MM.1S (cell line): Measurements from ENCODE around the gene LMX1B.

Experiments used
- DNase-seq: peaks from one replicate; pipeline ENCODE4 v3.0.0-alpha.2; 2015
- H2AFZ ChIP-seq: fragments of 300-600 bp; sonication (generic); 2 replicates; pipeline ENCODE4 v1.6.0; 2016; ENCODE audit warnings: antibody characterized with exemption, low read length
- H3F3A ChIP-seq: fragments of 300-600 bp; sonication (generic); 2 replicates; pipeline ENCODE4 v1.6.1; 2016; ENCODE audit warnings: mild to moderate bottlenecking, antibody characterized with exemption, low read length, moderate library complexity, mixed read lengths; ENCODE audit not compliant: insufficient read depth
- H3K27ac ChIP-seq: fragments of 300-600 bp; sonication (generic); 2 replicates; pipeline ENCODE4 v1.5.1; 2016; ENCODE audit warnings: mild to moderate bottlenecking, low read length
- H3K27me3 ChIP-seq: fragments of 300-600 bp; sonication (generic); replicated peaks from 2 replicates; pipeline ENCODE4 v1.6.0; 2016; ENCODE audit warnings: low read length; ENCODE audit not compliant: insufficient read depth
- H3K36me3 ChIP-seq: fragments of 300-600 bp; sonication (generic); replicated peaks from 2 replicates; pipeline ENCODE4 v1.6.1; 2016; ENCODE audit warnings: mild to moderate bottlenecking, low read length, mixed read lengths; ENCODE audit not compliant: insufficient read depth
- H3K4me1 ChIP-seq: fragments of 300-600 bp; sonication (generic); 2 replicates; pipeline ENCODE4 v1.6.1; 2016; ENCODE audit warnings: low read length, mixed read lengths
- H3K4me2 ChIP-seq: fragments of 300-600 bp; sonication (generic); 2 replicates; pipeline ENCODE4 v1.6.0; 2016; ENCODE audit warnings: low read depth, low read length
- H3K4me3 ChIP-seq: fragments of 300-600 bp; sonication (generic); 2 replicates; pipeline ENCODE4 v1.5.1; 2016; ENCODE audit warnings: low read length, mixed read lengths
- H3K79me2 ChIP-seq: fragments of 300-600 bp; sonication (generic); 2 replicates; pipeline ENCODE4 v1.6.1; 2016; ENCODE audit warnings: mixed run types, low read length, mixed read lengths
- H3K9ac ChIP-seq: fragments of 300-600 bp; sonication (generic); 2 replicates; pipeline ENCODE4 v1.6.1; 2016; ENCODE audit warnings: low read length, mixed read lengths
- H3K9me2 ChIP-seq: fragments of 300-600 bp; sonication (generic); replicated peaks from 2 replicates; pipeline ENCODE4 v1.6.1; 2016; ENCODE audit warnings: mild to moderate bottlenecking, low read length, mixed read lengths; ENCODE audit not compliant: insufficient read depth
- H3K9me3 ChIP-seq: fragments of 300-600 bp; sonication (generic); replicated peaks from 2 replicates; pipeline ENCODE4 v1.6.1; 2016; ENCODE audit warnings: mild to moderate bottlenecking, low read length, mixed read lengths; ENCODE audit not compliant: insufficient read depth
- H4K20me1 ChIP-seq: fragments of 300-600 bp; sonication (generic); 2 replicates; pipeline ENCODE4 v1.6.1; 2016; ENCODE audit warnings: mild to moderate bottlenecking, low read length, moderate library complexity, mixed read lengths; ENCODE audit not compliant: insufficient read depth
- EZH2 ChIP-seq: fragments of 300-600 bp; sonication (generic); optimal IDR thresholded peaks from 2 replicates; pipeline ENCODE3; 2017; ENCODE audit warnings: low read depth, mild to moderate bottlenecking, antibody characterized with exemption, low read length, mixed read lengths
- EZH2phosphoT487 ChIP-seq: fragments of 300-600 bp; sonication (generic); IDR thresholded peaks from 2 replicates; pipeline ENCODE4 v1.6.1; 2018; ENCODE audit warnings: antibody characterized with exemption, low read length
- TF ChIP-seq, protein P1 (sequence below): fragments of 300-600 bp; sonication (generic); IDR thresholded peaks from 2 replicates; pipeline ENCODE4 v1.5.1; 2016; ENCODE audit warnings: antibody characterized with exemption, low read length, mixed read lengths

The LMX1B gene

DNA sequence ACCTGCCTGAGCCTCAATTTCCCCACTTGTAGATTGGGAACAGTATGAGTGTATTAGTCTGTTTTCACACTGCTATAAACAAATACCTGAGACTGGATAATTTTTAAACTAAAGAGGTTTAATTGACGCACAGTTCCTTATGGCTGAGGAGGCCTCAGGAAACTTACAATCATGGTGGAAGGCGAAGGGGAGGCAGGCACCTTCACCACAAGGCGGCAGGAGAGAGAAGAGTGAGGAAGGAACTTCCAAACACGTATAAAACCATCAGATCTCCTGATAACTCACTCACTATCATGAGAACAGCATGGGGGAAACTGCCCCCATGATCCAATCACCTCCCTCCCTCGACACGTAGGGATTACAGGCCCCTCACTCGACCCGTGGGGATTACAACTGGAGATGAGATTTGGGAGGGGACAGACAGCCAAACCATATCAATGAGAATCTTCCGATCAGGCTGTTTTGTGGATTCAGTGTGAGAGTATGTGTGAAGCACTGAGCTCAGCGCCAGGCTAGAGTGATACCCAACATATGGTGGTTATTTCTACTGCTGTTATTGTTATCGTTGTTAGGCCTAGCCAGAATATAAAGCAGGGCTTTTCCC, 14.6 kb upstream of the LMX1B start:
- H3K27ac ChIP-seq, result no peak overlapping the region
- TF ChIP-seq, protein P1, sequence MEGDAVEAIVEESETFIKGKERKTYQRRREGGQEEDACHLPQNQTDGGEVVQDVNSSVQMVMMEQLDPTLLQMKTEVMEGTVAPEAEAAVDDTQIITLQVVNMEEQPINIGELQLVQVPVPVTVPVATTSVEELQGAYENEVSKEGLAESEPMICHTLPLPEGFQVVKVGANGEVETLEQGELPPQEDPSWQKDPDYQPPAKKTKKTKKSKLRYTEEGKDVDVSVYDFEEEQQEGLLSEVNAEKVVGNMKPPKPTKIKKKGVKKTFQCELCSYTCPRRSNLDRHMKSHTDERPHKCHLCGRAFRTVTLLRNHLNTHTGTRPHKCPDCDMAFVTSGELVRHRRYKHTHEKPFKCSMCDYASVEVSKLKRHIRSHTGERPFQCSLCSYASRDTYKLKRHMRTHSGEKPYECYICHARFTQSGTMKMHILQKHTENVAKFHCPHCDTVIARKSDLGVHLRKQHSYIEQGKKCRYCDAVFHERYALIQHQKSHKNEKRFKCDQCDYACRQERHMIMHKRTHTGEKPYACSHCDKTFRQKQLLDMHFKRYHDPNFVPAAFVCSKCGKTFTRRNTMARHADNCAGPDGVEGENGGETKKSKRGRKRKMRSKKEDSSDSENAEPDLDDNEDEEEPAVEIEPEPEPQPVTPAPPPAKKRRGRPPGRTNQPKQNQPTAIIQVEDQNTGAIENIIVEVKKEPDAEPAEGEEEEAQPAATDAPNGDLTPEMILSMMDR, result 0 out of 2 replicates have a peak, but pooled peaks have one; percentile 22
- TF ChIP-seq EZH2phosphoT487, result no peak
- H3K4me3 ChIP-seq, result no peak overlapping the region
- H3K4me1 ChIP-seq, result no peaks in the 10 kb centered on the region
- no peaks in the 10 kb centered on the region for H3F3A ChIP-seq
- H3K27me3 ChIP-seq, result peaks cover 9% of the 10 kb centered on the region; the same call in 1 of the 2 replicates
- H3K9me2 ChIP-seq, result no peaks in the 10 kb centered on the region
- H4K20me1 ChIP-seq, result no peaks in the 10 kb centered on the region
- no peaks in the 10 kb centered on the region for H3K9me3 ChIP-seq
- no peaks in the 10 kb centered on the region for H3K79me2 ChIP-seq
- H3K36me3 ChIP-seq, result no peaks in the 10 kb centered on the region
- DNase-seq, result no peak
- H2AFZ ChIP-seq, result no peak overlapping the region
- no peak overlapping the region for H3K9ac ChIP-seq
- H3K4me2 ChIP-seq, result no peak overlapping the region

DNA sequence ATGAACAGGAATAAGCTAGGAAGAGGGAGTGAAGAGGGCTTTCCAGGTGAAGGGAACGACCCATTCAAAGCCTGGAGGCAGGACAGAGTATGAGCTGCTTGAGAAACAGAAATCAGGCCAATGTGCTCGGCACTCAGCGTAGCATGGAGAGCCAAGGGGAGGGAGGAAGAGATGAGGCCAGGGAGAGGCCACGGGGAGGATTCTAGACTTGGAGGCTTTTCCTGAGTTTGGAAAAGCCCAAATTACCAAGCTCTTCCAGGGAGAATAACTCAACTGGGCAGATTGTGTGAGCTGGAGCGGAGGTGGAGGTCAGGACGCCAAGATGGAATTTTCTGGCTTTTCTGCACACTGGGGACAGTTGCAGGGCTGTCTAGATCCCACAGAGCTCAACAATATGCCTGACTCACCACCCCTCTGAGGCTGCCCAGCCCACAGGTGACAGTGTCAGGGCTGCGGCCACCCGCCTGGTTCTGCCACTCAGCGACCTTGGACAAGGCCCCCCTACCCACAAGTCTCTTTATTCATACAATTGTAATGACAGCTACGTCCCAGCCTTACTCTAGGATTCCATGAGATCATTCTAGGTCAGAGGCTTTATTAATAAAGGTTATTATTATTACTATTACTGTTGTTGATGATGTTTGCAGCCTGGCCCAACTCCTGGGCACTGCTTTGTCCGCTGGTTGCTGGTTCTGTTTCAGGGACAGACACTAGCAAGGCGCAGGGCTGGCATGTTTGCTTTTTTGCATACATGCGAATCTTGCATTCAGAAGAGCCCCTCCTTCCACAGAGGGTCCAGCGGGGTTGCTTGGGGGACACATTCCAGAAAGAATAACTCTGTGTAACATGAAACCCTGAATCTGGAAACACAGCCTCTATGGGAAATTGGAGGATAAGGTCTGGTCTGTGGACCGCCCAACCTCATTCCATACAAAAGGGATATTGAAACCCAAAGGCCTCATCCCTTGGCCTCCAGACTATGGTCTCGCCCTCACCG, 9.4 kb upstream of the LMX1B start:
- no peak overlapping the region for H3K9ac ChIP-seq
- H3K36me3 ChIP-seq, result no peaks in the 10 kb centered on the region
- TF ChIP-seq, protein P1, result no peak
- TF ChIP-seq EZH2phosphoT487 (no peak), EZH2 (no peak)
- H3K27me3 ChIP-seq, result peaks cover 10% of the 10 kb centered on the region
- no peaks in the 10 kb centered on the region for H3F3A ChIP-seq
- H4K20me1 ChIP-seq, result no peaks in the 10 kb centered on the region
- no peaks in the 10 kb centered on the region for H3K9me2 ChIP-seq
- no peak overlapping the region for H3K27ac ChIP-seq
- no peak overlapping the region for H3K4me3 ChIP-seq
- no peaks in the 10 kb centered on the region for H3K79me2 ChIP-seq
- DNase-seq, result no peak
- H2AFZ ChIP-seq, result no peak overlapping the region
- 0 out of 2 replicates have a peak, but pooled peaks cover 7% of the 10 kb centered on the region for H3K4me1 ChIP-seq
- no peaks in the 10 kb centered on the region for H3K9me3 ChIP-seq
- H3K4me2 ChIP-seq, result no peak overlapping the region

GRCh38 chr9:126605792-126606482, 7.8 kb upstream of the LMX1B start:
- no peak for DNase-seq
- H3K79me2 ChIP-seq, result no peaks in the 10 kb centered on the region
- H3F3A ChIP-seq, result no peaks in the 10 kb centered on the region
- H3K9me2 ChIP-seq, result no peaks in the 10 kb centered on the region
- 0 out of 2 replicates have a peak, but pooled peaks cover 7% of the 10 kb centered on the region for H3K4me1 ChIP-seq
- H4K20me1 ChIP-seq, result no peaks in the 10 kb centered on the region
- peaks cover 25% of the 10 kb centered on the region for H3K27me3 ChIP-seq
- H3K4me2 ChIP-seq, result no peak overlapping the region
- no peaks in the 10 kb centered on the region for H3K9me3 ChIP-seq
- H2AFZ ChIP-seq, result no peak overlapping the region
- H3K9ac ChIP-seq, result no peak overlapping the region
- no peaks in the 10 kb centered on the region for H3K36me3 ChIP-seq
- no peak overlapping the region for H3K27ac ChIP-seq
- no peak overlapping the region for H3K4me3 ChIP-seq
- no peak for TF ChIP-seq EZH2
- TF ChIP-seq EZH2phosphoT487, result no peak
- TF ChIP-seq, protein P1, result no peak
